SU-DHL-6 (cell line): Measurements from ENCODE around the gene TRIM32.

ENCODE experiments used
- CTCF ChIP-seq: fragments of 200-600 bp; sonication (generic); IDR thresholded peaks from one replicate; pipeline ENCODE4 v1.5.1; 2017; ENCODE audit warnings: antibody characterized with exemption, mild to moderate bottlenecking, low read length, moderate library complexity; ENCODE audit not compliant: insufficient read depth, poor library complexity, severe bottlenecking
- EZH2phosphoT487 ChIP-seq: fragments of 200-600 bp; sonication (generic), shearing (Covaris generic); conservative IDR thresholded peaks from 2 replicates; pipeline ENCODE4 v1.6.1; 2018; ENCODE audit warnings: mild to moderate bottlenecking, antibody characterized with exemption, low read length, moderate library complexity, mixed read lengths

- no peak for TF ChIP-seq CTCF
- TF ChIP-seq EZH2phosphoT487, result no peak
These were observed 13.7 kb upstream of the TRIM32 start for GRCh38 chr9:116673375-116673774.
